H1 (cell line): Measurements from ENCODE around the gene EGFLAM. TPM values are rescaled to one million over a fixed set of nuclear protein-coding genes. Genes with fewer than 3 reads are reported as not detected.

Source experiments
- CTCF ChIA-PET: fragments of 300-600 bp; sonication (Branson Sonifier 250); formaldehyde crosslinking; loops from one replicate; lab custom pipeline; 2021; ENCODE audit not compliant: partially characterized antibody; lab: Charles Lee
- POLR2A ChIA-PET: fragments of 300-600 bp; sonication (Branson Sonifier 250); formaldehyde crosslinking; loops from one replicate; lab custom pipeline; 2021; ENCODE audit warnings: inconsistent platforms; ENCODE audit not compliant: partially characterized antibody; lab: Charles Lee
- DNase-seq, 2 experiments: peaks; one replicate each; pipeline versions ENCODE4 v3.0.0 to v3.0.0-alpha.2; 2010 to 2022; ENCODE audit warnings: low spot score in 2 of 2, low read depth in 1 of 2, mixed read lengths in 1 of 2
- FAIRE-seq: peaks from 2 replicates; lab custom pipeline; 2011; peaks lifted over from hg19 to GRCh38; lab: Jason Lieb, UNC
- H2AFZ ChIP-seq: 2 replicates; pipeline ENCODE4 v1.8.1; 2012; ENCODE audit warnings: low read length, inconsistent platforms
- H2AK5ac ChIP-seq: 2 replicates; pipeline ENCODE4 v1.6.1; 2013; ENCODE audit warnings: low read depth, low read length
- H2BK120ac ChIP-seq: replicated peaks from 2 replicates; pipeline ENCODE3; 2013; ENCODE audit warnings: low read depth, low read length, inconsistent platforms
- H2BK12ac ChIP-seq: 2 replicates; pipeline ENCODE4 v1.6.1; 2013; ENCODE audit warnings: low read depth, low read length
- H2BK15ac ChIP-seq: 2 replicates; pipeline ENCODE4 v1.6.1; 2013; ENCODE audit warnings: low read length
- H2BK20ac ChIP-seq: 2 replicates; pipeline ENCODE4 v1.6.1; 2013; ENCODE audit warnings: low read length
- H2BK5ac ChIP-seq: 2 replicates; pipeline ENCODE4 v1.6.1; 2013; ENCODE audit warnings: low read depth, low read length
- H3K14ac ChIP-seq: 2 replicates; pipeline ENCODE4 v1.6.1; 2013; ENCODE audit warnings: inconsistent platforms; ENCODE audit not compliant: insufficient read length
- H3K18ac ChIP-seq: 2 replicates; pipeline ENCODE4 v1.6.1; 2013; ENCODE audit warnings: low read length; ENCODE audit errors: extremely low read depth
- H3K23ac ChIP-seq: 2 replicates; pipeline ENCODE4 v1.6.1; 2013; ENCODE audit warnings: inconsistent platforms; ENCODE audit not compliant: insufficient read length
- H3K23me2 ChIP-seq: 2 replicates; pipeline ENCODE4 v1.6.1; 2013; ENCODE audit warnings: low read depth, low read length
- H3K27ac ChIP-seq: 2 replicates; pipeline ENCODE4 v1.6.1; 2011; ENCODE audit warnings: low read depth, low read length, inconsistent platforms
- H3K27me3 ChIP-seq, 4 experiments: replicated peaks in 1 of 4; 1 replicate in 1 of 4; 2 replicates in 3 of 4; pipeline versions ENCODE4 v1.6.1 to v1.8.1; 2011 to 2013; ENCODE audit warnings: low read length in 3 of 4, mild to moderate bottlenecking in 3 of 4, inconsistent platforms in 2 of 4, mixed read lengths in 2 of 4, moderate library complexity in 1 of 4; ENCODE audit not compliant: control insufficient read depth in 3 of 4, insufficient read depth in 3 of 4; ENCODE audit errors: extremely low read depth in 1 of 4
- H3K36me3 ChIP-seq, 4 experiments: 2 replicates each; pipeline versions ENCODE4 v1.6.1 to v1.8.1; 2011 to 2013; ENCODE audit warnings: mild to moderate bottlenecking in 4 of 4, low read length in 3 of 4, moderate library complexity in 2 of 4, control low read depth in 1 of 4, inconsistent platforms in 1 of 4; ENCODE audit not compliant: insufficient read depth in 4 of 4, control insufficient read depth in 2 of 4
- H3K4ac ChIP-seq: replicated peaks from 2 replicates; pipeline ENCODE3; 2013; ENCODE audit warnings: low read length, low read depth, mixed read lengths, inconsistent platforms; ENCODE audit not compliant: insufficient read length
- H3K4me1 ChIP-seq, 4 experiments: replicated peaks in 1 of 4; 1 replicate in 1 of 4; 2 replicates in 3 of 4; pipeline versions ENCODE4 v1.6.1 to v1.8.1; 2011 to 2013; ENCODE audit warnings: low read length in 3 of 4, inconsistent platforms in 2 of 4, mixed read lengths in 1 of 4; ENCODE audit not compliant: insufficient read depth in 4 of 4, control insufficient read depth in 3 of 4
- H3K4me2 ChIP-seq, 2 experiments: 2 replicates each; pipeline versions ENCODE4 v1.6.1 to v1.8.1; 2011 to 2013; ENCODE audit warnings: low read depth in 2 of 2, low read length in 2 of 2, control low read depth in 1 of 2, inconsistent platforms in 1 of 2, mild to moderate bottlenecking in 1 of 2; ENCODE audit not compliant: insufficient read depth in 1 of 2
- H3K4me3 ChIP-seq, 4 experiments: fragments of 200-600, 300-600 bp in 1 of 4; sonication (generic), shearing (Covaris generic), sonication (Bioruptor Twin) in 1 of 4; 2 replicates each; pipeline versions ENCODE4 v1.5.1 to v1.8.1; 2011 to 2016; ENCODE audit warnings: low read length in 4 of 4, low read depth in 3 of 4, control low read depth in 2 of 4, inconsistent platforms in 2 of 4, mild to moderate bottlenecking in 2 of 4, mixed read lengths in 1 of 4, moderate library complexity in 1 of 4; ENCODE audit not compliant: insufficient read depth in 2 of 4; ENCODE audit errors: extremely low read depth in 1 of 4
- H3K56ac ChIP-seq: replicated peaks from 2 replicates; pipeline ENCODE3; 2013; ENCODE audit warnings: low read depth, mild to moderate bottlenecking, mixed read lengths, low read length, inconsistent platforms; ENCODE audit not compliant: insufficient read length
- H3K79me1 ChIP-seq: 2 replicates; pipeline ENCODE4 v1.6.1; 2013; ENCODE audit warnings: low read depth, low read length, control low read depth
- H3K79me2 ChIP-seq, 2 experiments: 2 replicates each; pipeline versions ENCODE4 v1.6.1 to v1.8.1; 2012 to 2013; ENCODE audit warnings: low read length in 2 of 2, mild to moderate bottlenecking in 2 of 2, inconsistent platforms in 1 of 2; ENCODE audit not compliant: insufficient read depth in 2 of 2, control insufficient read depth in 1 of 2
- H3K9ac ChIP-seq, 4 experiments: replicated peaks in 1 of 4; 1 replicate in 1 of 4; 2 replicates in 3 of 4; pipeline versions ENCODE4 v1.6.1 to v1.8.1; 2011 to 2013; ENCODE audit warnings: low read depth in 3 of 4, low read length in 3 of 4, control low read depth in 2 of 4, mild to moderate bottlenecking in 2 of 4, moderate library complexity in 2 of 4, inconsistent platforms in 1 of 4; ENCODE audit errors: extremely low read depth in 1 of 4
- H3K9me3 ChIP-seq, 2 experiments: 2 replicates each; pipeline versions ENCODE4 v1.6.1 to v1.8.1; 2012 to 2013; ENCODE audit warnings: mild to moderate bottlenecking in 2 of 2, moderate library complexity in 2 of 2, control low read depth in 1 of 2, inconsistent platforms in 1 of 2, low read depth in 1 of 2, low read length in 1 of 2, mixed read lengths in 1 of 2; ENCODE audit not compliant: insufficient read depth in 2 of 2
- H4K20me1 ChIP-seq, 2 experiments: replicated peaks in 1 of 2; 2 replicates each; pipeline versions ENCODE3 to v1.8.1; 2011 to 2013; ENCODE audit warnings: inconsistent platforms in 2 of 2, low read length in 2 of 2, mild to moderate bottlenecking in 1 of 2; ENCODE audit not compliant: insufficient read depth in 2 of 2, control insufficient read depth in 1 of 2
- H4K5ac ChIP-seq: 2 replicates; pipeline ENCODE4 v1.6.1; 2013; ENCODE audit warnings: low read length, low read depth, mixed read lengths, inconsistent platforms; ENCODE audit not compliant: insufficient read length
- H4K8ac ChIP-seq: 2 replicates; pipeline ENCODE4 v1.8.0; 2013; ENCODE audit warnings: mild to moderate bottlenecking, moderate library complexity, low read length, inconsistent platforms; ENCODE audit not compliant: insufficient read depth; ENCODE audit errors: extremely low read depth
- H4K91ac ChIP-seq: replicated peaks from 2 replicates; pipeline ENCODE3; 2013; ENCODE audit warnings: low read length, mixed read lengths, inconsistent platforms; ENCODE audit not compliant: insufficient read length
- ATF3 ChIP-seq: IDR thresholded peaks from 2 replicates; pipeline ENCODE4 v1.6.1; 2011; ENCODE audit warnings: low read depth, mild to moderate bottlenecking, low read length; ENCODE audit not compliant: insufficient read depth
- CEBPB ChIP-seq: IDR thresholded peaks from 2 replicates; pipeline ENCODE4 v1.6.1; 2012; ENCODE audit warnings: low read depth, low read length
- KDM5A ChIP-seq: fragments of 200-600 bp; IDR thresholded peaks from 2 replicates; pipeline ENCODE4 v1.7.1; 2012; ENCODE audit warnings: mild to moderate bottlenecking, low read length, inconsistent platforms, mixed read lengths
- PHF8 ChIP-seq: fragments of 200-600 bp; sonication (generic); conservative IDR thresholded peaks from 2 replicates; pipeline ENCODE4 v1.7.1; 2012; ENCODE audit warnings: low read depth, mild to moderate bottlenecking, inconsistent platforms, low read length, moderate library complexity
- WGBS, 2 experiments: shearing (Covaris generic) in 1 of 2; methylation state at CpG; one replicate each; pipeline versions ENCODE4 v1.1.6 to v1.1.7; 2013 to 2015; ENCODE audit warnings: low lambda C conversion rate in 2 of 2, mixed read lengths in 2 of 2, inconsistent platforms in 1 of 2, low coverage in 1 of 2, missing lambda C conversion rate in 1 of 2; ENCODE audit not compliant: insufficient replicate concordance in 2 of 2, insufficient coverage in 1 of 2, insufficient read length in 1 of 2; ENCODE audit errors: extremely low coverage in 1 of 2, missing lambda C conversion rate in 1 of 2; 5-methylcytosine and 5-hydroxymethylcytosine counted together
- polyA plus RNA-seq, 7 experiments: library from polyadenylated mRNA; depleted of rRNA in 3 of 7; stranded (reverse) in 5 of 7; unstranded in 2 of 7; fragments of >200 nt in 5 of 7; fragments of 200-250 nt in 2 of 7; gene quantifications; 1 replicate in 5 of 7; 2 replicates in 1 of 7; 4 replicates in 1 of 7; pipeline versions ENCODE4 v1.2.1 to v1.2.3, GENCODE V29; 2011 to 2013; ENCODE audit warnings: missing spikeins in 2 of 7, mixed read lengths in 2 of 7
- total RNA-seq: library from RNA; stranded (reverse); fragmentation: NEBNext Ultra II Directional; extraction: Animal tissue kit (Norgen Biotek cat#: 25700); gene quantifications from 2 replicates; pipeline ENCODE4 v1.2.1, GENCODE V29; 2021

Gene EGFLAM
- total and polyA plus RNA-seq, 2 of the 8 experiments (the other 6 are each of a cell fraction or from before 2014, with no cell fraction given) = 0.20 to 0.24 TPM

DNA sequence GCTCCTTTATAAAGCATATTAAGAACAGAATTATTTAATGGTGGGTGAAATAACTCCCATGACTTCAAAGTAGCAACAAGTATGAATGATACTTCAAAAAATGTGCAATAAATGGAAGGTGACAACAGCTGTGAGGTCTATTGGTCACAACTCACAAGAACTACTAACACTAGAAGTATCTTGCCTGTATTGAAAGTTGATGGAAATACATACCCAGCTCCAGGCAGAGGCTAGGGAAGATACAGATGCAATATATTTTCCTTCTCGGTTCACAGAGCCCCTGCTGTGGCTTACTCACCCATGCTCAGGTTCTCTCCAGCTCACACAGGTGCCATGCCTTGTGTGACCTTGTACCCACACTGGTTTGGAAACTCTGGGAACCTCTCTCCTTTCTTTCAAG, 164.3 kb downstream of the EGFLAM start:
- TF ChIP-seq ATF3 (no peak), PHF8 (no peak), KDM5A (no peak), CEBPB (no peak)
- ChIA-PET POLR2A (no interaction called here), CTCF (interaction anchor here (1.0 to 8.7 kb wide), 8 partner anchors 9 to 385 kb away, joined by 3 to 73 read pairs (median 26); no protein-coding TSS in a partner anchor)
- no peak overlapping the region for H4K8ac ChIP-seq
- no peak overlapping the region for H3K4me3 ChIP-seq
- no peak overlapping the region for H2BK5ac ChIP-seq
- H3K27me3 ChIP-seq = no peaks in the 10 kb centered on the region
- no peak overlapping the region for H2AK5ac ChIP-seq
- H3K23me2 ChIP-seq = no peaks in the 10 kb centered on the region; the same call in 1 of the 2 replicates
- no peaks in the 10 kb centered on the region for H3K36me3 ChIP-seq
- no peak for FAIRE-seq
- H3K4me1 ChIP-seq = peaks cover 0 to 3% (median under 1%) of the 10 kb centered on the region in 4 experiments; a peak in 2 of 7 replicates
- no peak for DNase-seq
- H3K9ac ChIP-seq = no peak overlapping the region
- H3K23ac ChIP-seq = no peak overlapping the region
- H2AFZ ChIP-seq = no peak overlapping the region
- no peak overlapping the region for H3K4ac ChIP-seq
- H3K4me2 ChIP-seq = no peak overlapping the region
- H3K56ac ChIP-seq = no peak overlapping the region
- no peak overlapping the region for H4K5ac ChIP-seq
- H3K79me1 ChIP-seq = no peaks in the 10 kb centered on the region
- H2BK15ac ChIP-seq = no peak overlapping the region
- no peak overlapping the region for H3K14ac ChIP-seq
- no peak overlapping the region for H2BK120ac ChIP-seq
- no peak overlapping the region for H3K27ac ChIP-seq
- no peaks in the 10 kb centered on the region for H3K9me3 ChIP-seq
- no peaks in the 10 kb centered on the region for H3K79me2 ChIP-seq
- H2BK12ac ChIP-seq = no peak overlapping the region
- H3K18ac ChIP-seq = no peak overlapping the region
- no peaks in the 10 kb centered on the region for H4K20me1 ChIP-seq
- WGBS, 2 experiments = 100% methylated on average over 1 of the region's 1 CpG; no CpG with 5 or more reads in 1 of the 2 experiments
- H4K91ac ChIP-seq = no peak overlapping the region
- no peak overlapping the region for H2BK20ac ChIP-seq
